ENCODE measurements around the gene SLC29A3.

SLC29A3 gene

DNA sequence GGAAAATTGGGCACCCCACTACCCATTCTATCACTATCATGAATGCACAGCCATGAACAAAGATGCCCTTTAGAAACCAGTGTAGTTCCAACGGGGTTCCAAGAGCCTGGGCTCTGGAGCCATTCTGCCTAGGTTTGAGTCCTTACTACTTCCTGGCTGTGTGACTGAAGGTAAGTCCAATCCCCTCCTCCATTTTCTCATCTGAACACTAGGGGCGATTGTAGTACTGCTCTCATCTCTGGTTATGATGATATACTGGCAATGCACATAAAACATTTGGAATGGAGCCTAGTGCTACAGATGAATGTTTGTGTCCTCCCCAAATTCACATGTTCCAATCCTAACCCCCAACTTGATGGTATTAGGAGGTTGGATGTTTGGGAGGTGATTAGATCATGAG lies 49.6 kb downstream of the SLC29A3 start:
- no peak for DNase-seq (ENCODE audit: low read depth in 2 of 2)

DNA sequence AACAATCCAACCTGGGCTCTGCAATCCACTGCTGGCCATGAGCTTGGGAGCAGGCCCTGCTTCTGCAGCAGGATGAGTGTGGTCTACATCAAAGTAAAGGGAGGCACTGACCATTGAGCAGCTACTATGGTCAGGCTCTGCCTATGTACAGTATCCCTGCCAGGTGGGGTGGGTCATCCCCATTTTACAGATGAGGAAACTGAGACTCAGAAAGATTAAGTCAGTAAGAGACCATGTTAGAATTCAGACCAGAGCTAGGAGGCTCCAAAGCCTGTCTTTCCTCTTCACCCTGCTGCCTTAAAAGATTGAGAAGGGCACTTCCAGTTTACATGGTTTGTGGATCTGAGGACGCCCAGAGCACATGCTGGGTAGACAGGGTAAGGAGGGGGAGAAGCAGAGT lies 50.5 kb downstream of the SLC29A3 start:
- DNase-seq (ENCODE audit: low read depth in 2 of 2): no peak

DNA sequence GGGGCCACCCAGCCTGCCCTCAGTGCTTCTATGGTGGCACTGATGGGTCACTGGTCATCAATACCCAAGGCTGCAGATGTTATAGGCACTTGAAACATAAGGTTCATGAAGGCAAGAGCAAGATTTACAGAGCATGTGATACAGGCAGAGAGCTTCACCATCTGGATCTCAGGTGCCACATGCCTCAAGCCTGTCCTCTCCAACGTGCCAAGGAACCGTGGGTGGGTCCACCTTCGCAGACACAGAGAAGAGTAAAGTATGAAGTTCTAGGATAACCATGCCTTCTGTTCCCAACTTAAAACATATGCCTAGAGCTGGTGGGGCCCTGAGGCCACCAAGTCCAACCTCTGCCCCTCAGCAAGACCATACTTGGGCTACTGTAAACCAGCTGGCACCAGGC lies 51.0 kb downstream of the SLC29A3 start:
- no peak for DNase-seq (ENCODE audit: low read depth in 2 of 2)

DNA sequence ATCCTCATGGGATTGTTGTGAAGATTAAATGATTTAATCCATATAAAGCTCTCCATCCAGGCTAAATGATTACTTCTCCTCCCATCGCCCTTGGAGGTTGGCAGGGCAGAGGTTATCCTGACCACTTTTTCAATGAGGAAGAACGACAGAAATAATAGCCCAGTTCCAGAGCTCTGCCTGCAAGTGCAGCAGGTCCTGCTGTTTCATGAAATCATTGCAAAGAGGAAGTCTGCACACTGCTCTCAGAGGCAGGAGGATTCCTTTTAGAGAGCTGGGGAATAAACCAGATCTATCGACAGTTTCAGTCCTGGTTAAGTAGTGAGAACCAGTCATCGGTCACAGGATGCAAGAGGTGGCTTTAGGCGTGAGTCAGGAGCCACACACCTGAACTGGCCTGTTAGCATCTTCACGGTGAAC lies 52.7 kb downstream of the SLC29A3 start:
- DNase-seq (ENCODE audit: low read depth in 2 of 2): no peak

DNA sequence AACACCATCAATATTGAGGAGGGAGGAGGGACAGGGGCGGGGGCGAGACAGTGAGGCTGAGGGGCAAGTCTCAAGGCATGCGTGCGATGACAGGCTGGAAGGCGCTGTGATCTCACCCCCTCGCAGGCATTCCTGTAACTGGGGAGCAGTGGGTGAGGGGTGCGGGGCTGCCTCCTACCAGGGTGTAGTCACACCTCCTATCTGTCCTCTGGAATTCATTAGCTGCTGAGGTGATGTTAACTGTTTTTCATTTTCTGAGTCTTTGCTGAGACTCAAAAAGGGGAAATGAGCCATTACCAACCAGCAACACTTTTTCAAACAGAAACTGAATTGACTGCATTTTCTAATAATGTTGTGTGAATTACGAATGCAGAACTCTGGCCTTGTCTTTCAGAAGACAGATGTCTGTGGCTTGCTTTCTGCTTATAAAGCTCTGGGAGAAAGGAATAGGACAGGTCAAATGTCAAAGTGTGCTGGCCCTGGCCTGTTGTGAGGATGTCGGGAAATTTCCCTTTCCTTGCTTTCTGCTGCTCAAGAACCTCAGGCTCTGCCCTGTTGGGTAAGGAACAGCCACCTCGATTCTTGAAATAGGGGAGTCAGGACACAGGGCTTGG lies 53.9 kb downstream of the SLC29A3 start:
- peak in 1 of 2 experiments; percentile 22 for DNase-seq (ENCODE audit: low read depth in 2 of 2)

DNA sequence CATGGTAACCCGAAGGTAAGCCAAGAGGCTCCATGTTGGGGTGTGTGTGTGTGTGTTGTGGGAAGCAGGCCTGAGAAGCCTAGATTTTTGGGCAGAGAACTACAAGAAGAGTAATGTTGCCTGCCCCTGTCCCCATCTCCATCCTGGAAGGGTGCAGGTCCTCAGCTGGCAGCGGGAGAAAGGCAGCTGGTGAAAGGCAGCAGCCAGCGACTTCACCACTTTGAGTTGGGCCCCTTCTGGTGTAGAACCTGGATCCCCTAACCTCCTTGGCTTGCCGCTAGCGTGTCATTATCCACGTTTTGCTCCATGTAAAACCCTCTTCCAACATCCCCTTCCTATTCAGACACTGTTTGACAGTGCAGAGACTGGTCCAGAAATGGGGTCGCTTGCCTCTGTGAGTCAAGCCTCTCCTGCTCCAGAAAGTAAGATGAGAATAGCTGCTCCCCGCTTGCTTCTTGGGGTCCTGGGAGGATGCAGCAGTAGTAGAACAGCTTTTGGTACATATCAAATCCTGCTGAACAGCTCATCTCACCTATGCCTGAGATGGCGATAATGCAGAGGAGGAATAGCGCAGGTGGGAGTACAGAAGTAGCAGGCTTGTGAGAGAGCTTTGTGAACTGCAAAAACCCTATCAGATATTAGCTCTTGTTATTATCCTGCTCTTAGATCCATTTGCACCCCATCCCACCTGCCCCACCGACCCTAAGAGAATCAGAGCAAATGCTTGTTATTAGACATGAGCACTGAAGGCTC lies 55.6 kb downstream of the SLC29A3 start:
- DNase-seq (ENCODE audit: low read depth in 2 of 2): no peak

DNA sequence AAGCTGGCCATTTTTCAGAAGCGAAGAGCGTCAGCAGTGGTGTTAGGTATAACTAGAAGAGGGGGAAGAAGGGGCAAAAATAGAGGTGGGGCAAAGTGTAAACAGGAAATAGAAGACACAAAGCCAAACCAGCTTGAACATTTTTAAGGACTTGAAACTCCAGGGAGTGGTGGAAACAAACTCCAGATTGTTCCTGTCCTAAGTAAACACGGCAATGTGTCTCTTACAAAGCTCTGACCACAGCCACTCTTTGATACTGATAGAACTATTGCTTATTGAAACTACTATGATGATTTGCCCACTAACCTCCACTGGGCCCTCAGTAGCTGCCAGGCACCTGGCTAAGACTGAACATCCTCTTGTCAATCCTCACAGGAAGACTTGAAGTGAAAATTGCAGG lies 56.9 kb downstream of the SLC29A3 start:
- no peak for DNase-seq (ENCODE audit: low read depth in 2 of 2)

DNA sequence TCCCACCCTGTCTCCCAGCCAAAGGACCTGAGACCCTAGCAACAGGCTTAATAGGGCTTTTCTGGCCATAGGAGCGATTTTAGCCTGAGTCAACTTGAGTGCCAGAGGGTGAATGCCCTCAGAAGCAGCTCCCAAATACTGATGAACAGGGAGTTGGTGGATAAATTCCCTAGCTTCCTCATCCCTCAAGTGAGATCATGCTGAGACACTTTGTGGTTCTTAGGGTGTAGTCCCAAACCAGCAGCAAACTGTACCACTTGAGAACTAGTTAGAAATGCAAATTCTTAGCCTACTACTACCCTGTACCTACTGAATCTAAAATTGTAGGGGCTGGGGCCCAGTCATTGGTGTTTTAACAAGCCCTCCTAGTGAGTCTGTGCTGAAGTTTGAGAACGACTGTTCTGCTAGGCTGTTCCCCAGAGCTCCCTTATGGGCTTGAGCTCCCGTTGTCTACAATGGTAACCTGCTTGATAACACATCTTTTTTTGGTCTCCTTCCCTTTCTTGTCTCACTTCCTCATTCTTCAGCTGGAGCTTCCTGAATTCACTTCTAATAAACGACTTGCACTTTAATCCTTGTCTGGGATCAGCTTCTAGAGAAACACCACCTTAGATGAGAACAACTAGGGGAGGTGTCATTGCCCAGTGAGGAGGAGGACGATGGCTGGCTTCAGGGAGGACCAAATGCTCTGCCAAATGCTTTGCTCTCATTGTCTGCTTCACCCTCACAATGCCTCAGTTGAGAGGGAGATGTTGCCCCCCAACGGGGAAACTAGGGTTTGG lies 59.5 kb downstream of the SLC29A3 start:
- DNase-seq (ENCODE audit: low read depth in 2 of 2): no peak

DNA sequence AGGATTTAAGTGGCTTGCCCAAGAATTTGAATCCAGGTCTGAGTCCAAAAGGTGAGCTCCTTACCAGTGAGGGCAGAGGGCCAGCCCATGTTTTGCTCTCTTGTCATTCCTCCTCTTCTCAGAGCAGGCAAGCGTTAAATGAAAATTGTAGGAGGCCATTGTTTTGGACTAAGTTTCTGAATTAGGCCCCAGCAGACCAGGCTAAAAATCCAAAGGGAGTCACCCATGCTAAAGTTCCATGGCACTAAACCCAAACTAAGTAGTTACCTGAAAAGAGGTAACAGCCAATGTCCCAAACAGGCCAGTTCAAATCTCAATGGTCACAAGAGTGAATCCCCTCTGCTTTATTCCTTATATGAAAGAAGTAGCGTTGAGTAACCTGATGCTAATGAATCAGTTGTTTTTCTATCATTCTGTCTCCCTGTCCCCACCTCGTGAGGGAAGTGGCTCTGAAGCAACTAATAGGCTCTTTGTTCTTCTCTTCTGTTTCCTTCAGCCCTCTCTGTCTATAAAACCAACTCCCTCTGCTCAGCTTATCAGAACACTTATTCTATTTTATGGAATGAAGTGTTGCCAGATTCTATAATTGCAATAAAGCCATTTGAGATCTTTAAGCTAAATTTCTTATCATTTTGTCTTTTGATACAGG lies 60.2 kb downstream of the SLC29A3 start:
- no peak for DNase-seq (ENCODE audit: low read depth in 2 of 2)

DNA sequence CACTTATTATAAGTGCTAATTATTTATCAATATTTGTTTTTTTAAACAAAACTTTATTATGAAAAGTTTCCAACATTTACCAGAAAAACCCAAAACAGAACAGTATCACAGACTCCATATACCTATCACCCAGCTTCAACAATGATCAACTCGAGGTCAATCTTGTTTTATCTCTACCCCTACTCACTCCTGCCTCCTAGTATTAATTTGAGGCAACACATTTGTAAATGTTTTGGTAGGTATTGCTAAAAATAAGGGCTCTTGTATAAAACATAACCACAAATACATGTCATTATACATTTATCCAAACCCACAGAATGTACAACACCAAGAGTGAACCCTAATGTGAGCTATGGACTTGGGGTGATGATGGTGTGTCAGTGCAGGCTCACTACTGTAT lies 61.8 kb downstream of the SLC29A3 start:
- no peak for DNase-seq (ENCODE audit: low read depth in 2 of 2)

DNA sequence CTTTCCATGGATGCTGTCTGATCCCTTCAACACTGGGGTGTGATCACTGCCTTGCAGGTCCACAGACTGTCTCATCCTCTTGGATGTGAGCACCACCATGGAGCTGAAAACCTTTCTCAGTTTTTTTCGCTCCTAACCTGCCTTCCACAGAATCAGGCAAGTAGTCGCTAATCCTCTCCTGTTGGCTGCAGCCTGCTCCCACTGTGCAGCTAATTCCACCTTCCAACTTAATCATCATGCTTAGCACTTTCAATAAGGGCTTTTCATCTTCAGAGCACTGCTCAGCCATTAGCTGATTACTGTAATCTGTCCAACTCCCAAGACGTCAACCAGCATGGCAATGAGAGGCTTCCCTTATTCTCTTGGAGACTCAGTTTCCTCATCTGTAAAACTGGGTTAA lies 62.6 kb downstream of the SLC29A3 start:
- DNase-seq (ENCODE audit: low read depth in 2 of 2): no peak

DNA sequence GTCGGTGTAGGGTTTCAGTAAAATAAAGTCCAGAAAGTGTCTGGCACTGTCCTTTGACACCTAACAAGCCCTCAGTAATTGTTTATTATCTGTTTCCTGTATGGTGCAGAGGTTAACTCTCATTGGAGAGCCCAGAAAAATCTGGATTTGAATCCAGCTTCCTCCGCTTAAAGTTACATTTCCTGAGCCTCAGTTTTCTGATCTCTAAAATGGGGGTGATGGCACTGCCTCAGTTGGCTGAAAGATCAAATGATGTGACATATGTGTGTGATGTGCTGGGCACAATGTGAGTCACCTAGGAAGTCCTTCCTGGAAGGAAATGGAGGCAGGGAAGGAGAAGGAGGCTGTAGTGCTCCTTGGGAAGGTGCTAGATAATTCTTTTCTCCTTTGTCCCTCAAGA lies 63.0 kb downstream of the SLC29A3 start:
- DNase-seq (ENCODE audit: low read depth in 2 of 2): no peak

DNA sequence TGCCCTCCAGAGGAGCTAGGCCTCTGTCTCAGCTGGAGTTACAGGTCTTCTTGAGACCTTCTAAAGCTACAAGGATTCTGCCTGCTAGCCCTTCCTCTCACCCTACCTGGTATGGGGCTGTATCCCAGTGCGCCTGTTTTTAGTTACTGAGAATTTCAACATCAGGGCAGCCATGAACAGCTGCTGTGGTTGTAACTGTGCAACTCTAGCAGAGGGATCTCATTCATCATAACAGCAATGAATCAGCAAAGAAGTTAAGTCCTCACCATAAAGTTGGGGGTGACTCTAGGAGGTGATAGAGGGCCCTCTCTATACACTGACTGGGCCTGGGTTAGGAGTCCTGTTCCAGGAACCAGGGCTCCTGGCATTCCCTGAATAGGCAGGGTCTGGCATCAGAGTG lies 63.7 kb downstream of the SLC29A3 start:
- DNase-seq (ENCODE audit: low read depth in 2 of 2): no peak

DNA sequence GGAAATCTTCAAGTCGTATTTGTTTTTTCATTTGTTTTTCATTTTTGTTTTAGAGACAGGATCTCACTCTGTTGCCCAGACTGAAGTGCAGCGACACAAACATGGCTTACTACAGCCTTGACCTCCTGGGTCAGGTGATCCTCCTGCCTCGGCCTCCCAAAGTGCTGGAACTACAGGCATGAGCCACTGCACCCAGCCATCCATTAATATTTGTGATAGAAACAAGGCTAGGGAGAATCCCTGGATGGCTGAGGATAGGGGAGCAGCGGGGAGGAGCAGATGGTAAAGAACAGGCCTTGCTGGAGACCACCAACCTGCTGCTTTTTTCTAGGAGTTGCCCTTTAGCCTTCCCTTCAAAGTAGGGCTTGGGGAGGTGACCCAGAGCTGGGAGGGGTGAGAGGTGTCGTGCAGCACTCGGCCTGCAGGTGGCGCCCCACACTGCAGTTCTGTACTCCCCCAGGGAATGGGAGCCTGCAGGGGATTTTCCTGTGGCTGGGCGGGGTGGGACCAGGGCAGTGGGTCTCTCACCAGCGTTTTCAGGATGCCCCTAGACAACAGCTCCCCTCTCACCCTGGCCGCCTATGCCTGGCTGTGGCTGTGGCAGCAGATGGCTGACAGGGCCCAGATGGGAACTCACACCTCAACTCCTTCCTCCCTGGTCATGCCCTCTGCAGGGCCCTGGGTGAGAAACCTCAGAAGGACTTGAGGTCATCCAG lies 65.1 kb downstream of the SLC29A3 start:
- DNase-seq (ENCODE audit: low read depth in 2 of 2): no peak

DNA sequence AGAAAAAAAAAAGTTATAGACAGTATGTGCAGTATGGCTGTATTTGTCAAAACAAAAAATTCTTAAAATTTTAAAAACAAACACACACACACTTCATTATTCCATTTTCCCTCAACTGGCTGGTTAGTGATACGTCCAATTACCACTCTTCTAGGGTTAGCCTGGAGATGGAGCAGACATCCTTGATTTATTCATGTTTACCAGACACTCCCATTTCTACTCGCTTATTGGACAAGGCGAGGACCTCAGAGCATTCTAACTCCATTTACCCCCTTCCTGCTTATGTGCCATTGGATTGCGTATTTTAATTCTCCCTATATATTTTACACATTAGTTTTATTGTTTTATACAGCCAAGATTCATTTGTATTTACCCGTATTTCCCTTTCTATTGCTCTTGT lies 69.1 kb downstream of the SLC29A3 start:
- no peak for DNase-seq (ENCODE audit: low read depth in 2 of 2)

DNA sequence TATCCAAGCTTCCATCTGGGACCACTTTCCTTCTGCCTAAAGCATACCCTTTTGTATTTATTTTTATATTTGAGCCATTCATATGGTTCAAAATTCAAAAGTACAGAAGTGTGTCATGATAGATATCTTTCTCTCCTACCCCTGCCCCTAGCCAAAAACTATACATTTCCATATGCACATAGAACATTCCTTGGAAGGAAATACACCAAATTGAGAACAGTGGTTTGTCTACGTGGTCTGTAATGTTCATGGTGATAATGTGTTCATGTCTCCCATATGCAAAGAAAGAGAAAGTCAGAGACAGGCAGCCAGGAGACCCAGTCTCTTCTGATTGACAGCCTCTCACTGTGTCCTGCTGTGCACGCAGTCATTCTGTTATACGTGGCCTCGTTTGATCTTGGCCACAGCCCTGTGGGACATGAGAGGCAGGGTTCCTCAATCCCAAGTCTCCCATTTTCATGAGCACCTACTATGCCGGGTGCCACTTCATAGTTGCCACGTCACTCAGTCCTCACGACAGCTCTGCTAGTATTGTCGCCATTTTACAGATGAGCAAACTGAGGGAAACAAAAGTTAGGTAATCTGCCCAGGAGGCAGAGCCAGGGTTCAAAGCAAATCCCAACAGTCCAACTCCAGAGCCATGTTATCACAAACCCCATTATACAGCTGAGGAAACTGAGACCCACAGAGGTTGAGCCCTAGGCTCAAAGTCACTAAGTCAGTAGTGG lies 69.7 kb downstream of the SLC29A3 start:
- no peak for DNase-seq (ENCODE audit: low read depth in 2 of 2)

DNA sequence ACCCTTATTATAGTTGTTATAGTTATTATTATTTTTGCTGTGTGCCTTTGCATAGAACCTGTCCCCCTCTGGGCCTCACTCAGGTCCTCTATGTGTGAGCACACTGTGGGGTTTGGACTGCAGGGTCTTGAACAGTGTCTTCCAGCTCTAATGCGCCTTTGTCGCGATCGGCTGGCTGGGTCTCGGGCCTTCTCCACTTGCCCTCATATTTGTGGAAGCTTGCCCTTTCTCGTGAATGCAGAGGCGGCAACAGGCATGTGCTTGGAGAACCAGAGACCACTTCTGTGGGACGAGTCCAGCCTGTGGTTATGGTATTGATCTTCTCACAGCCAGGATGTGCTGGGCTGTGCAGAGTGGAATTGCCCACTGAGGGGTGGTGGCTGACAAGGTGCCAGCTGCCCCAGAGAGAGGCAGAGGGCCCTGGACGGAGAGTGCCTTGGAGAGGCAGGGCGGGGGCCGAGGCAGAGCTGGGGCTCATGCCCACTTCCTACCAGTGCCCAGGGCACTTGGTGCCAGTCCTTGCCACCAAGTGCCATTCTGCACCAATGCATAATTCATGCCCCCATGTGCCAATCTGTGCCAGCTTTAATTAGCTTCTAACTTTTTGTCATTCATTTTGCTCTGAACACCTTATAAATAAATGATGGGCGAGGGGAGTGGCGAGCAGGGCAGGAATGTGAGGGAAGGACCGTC lies 70.9 kb downstream of the SLC29A3 start:
- DNase-seq (ENCODE audit: low read depth in 2 of 2): no peak

DNA sequence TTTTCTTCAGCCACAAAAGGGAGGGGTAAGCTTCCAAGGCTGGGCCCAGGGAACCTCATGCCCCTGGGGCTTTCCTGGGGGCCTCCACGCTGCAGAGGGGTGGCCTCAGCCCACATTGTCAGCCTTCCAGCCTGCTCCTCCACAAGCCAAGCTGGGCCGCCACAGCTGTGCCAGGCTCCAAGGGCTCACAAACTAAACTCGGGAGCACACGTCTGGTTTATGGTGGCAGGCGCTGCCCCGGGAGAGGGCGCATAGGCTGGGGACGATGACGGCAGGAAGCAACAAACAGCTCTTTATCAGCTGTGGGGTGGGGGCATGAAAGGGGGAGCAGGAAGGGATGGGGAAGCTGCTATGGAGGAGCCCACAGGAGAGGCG lies 71.4 kb downstream of the SLC29A3 start:
- DNase-seq (ENCODE audit: low read depth in 2 of 2): no peak

DNA sequence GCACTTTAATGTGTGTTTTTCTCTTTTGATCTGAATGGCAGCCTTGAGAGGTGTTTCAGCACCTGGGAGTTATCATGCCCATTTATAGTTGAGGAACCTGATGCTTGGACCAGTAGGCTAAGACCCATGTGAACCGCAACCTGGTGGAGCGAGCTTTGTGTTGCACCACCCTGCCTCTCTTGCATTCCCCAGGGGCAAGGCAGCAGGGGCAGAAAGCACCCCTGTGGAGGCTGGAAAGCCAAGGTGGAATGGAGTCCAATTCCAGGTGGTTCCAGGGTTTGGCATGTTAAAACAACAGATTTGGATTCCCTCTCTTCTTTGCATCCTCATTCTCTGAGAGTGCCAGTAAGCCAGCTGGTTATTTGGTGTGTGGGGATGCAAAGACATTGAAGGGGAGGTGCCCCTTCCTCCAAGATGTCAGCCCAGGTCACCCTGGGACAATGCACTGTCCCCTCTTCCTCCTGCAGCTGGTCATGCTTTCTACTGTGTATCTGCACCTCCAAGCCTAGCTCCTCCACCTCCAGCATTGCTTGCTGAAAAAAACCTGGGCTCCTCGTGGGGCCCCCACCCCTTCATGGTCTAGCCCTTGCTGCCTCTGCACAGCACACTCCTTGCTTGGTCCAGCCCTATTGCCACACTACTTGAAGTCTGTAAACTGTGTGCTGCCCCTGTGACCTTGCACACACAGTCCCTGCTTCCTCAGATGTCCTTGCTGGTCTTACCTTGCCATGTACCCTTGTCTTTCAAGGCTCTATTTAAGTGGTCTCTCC lies 72.0 kb downstream of the SLC29A3 start:
- DNase-seq (ENCODE audit: low read depth in 2 of 2): no peak

DNA sequence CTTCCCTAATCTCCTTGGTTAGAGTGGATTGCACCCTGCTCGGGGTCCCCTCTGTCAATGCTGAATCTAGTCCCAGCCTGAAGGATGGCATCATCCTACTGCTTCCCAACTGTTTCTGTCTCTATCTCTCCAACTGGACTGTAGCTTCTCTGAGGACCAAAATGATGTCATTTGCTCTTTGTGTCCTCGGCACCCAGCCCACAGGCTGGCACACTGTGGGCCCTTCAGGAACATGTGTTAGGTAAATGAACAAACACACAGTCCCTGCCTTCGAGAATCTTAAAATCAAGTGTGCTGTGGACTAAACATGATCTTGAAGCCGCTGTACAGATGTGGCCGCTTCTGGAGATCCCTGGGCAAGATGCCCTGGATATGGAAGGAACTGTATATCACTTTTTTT lies 72.6 kb downstream of the SLC29A3 start:
- no peak for DNase-seq (ENCODE audit: low read depth in 2 of 2)
